ENCODE measurements around the gene VPS35L. TPM values are rescaled to one million over a fixed set of nuclear protein-coding genes. Genes with fewer than 3 reads are reported as not detected.

The VPS35L gene
- total RNA-seq, 1 experiment from 2014 or later: 5.4 TPM

DNA sequence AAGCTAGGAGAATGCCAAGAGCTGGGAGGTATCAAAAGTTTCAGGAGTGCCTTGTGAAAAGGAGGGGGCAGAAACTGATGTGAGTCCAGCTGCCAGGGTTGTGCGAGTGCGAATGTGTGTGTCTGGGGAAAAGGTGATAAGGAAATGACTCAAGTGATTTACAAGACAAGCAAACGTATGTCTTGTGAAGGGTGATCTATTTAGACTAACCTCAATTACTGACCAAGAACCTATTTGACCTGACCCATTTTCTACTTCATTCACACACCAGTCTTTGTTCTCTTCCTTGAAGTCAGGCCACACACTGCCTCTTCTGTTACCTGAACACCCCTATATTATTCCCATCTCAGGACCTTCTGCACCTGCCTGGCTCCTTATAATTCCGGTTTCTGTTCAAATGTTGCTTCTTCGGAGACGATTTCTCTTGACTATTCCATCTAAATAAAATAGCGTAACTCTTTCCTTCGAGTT lies 34.6 kb upstream of the VPS35L start:
- H3K36me3 Mint-ChIP-seq (ENCODE audit: insufficient read depth, unreplicated experiment): peaks cover 15% of the 10 kb centered on the region
- H3K27ac Mint-ChIP-seq (ENCODE audit: unreplicated experiment): peak overlapping the region; percentile 93
- H3K36me3 ChIP-seq (ENCODE audit: control insufficient read depth, insufficient read depth, low read length): no peaks in the 10 kb centered on the region
- BruUV-seq (replicated peaks): TSS peak; percentile 51
- no peaks in the 10 kb centered on the region for H3K9me3 ChIP-seq
- H3K27me3 ChIP-seq (replicated peaks; ENCODE audit: control insufficient read depth, insufficient read depth, low read length): no peaks in the 10 kb centered on the region
- H3K4me1 ChIP-seq: peaks cover 11% of the 10 kb centered on the region; the same call in 1 of the 2 replicates
- TF ChIP-seq, protein P1, sequence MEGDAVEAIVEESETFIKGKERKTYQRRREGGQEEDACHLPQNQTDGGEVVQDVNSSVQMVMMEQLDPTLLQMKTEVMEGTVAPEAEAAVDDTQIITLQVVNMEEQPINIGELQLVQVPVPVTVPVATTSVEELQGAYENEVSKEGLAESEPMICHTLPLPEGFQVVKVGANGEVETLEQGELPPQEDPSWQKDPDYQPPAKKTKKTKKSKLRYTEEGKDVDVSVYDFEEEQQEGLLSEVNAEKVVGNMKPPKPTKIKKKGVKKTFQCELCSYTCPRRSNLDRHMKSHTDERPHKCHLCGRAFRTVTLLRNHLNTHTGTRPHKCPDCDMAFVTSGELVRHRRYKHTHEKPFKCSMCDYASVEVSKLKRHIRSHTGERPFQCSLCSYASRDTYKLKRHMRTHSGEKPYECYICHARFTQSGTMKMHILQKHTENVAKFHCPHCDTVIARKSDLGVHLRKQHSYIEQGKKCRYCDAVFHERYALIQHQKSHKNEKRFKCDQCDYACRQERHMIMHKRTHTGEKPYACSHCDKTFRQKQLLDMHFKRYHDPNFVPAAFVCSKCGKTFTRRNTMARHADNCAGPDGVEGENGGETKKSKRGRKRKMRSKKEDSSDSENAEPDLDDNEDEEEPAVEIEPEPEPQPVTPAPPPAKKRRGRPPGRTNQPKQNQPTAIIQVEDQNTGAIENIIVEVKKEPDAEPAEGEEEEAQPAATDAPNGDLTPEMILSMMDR (IDR thresholded peaks at IDR 0.05; ENCODE audit: insufficient read depth in 1 of 2, low read depth in 1 of 2, low read length in 1 of 2, severe bottlenecking in 1 of 2, unreplicated experiment in 1 of 2): no peak
- H3K4me1 Mint-ChIP-seq (ENCODE audit: low read depth, unreplicated experiment): peaks cover 11% of the 10 kb centered on the region
- peak in 1 of 2 experiments; percentile 45 for DNase-seq
- CTCF ChIA-PET: no interaction called here
- no peaks in the 10 kb centered on the region for H3K9me3 Mint-ChIP-seq (ENCODE audit: unreplicated experiment)
- peak overlapping the region; percentile 82 for H3K4me3 ChIP-seq (ENCODE audit: low read depth, low read length)
- POLR2A ChIA-PET: no interaction called here
- no peaks in the 10 kb centered on the region for H3K27me3 Mint-ChIP-seq (ENCODE audit: insufficient read depth, unreplicated experiment)
- H3K4me3 Mint-ChIP-seq (ENCODE audit: unreplicated experiment): peak overlapping the region; percentile 79
- intact Hi-C loops (cut with micrococcal nuclease; ENCODE audit: unreplicated experiment): no loop called here

DNA sequence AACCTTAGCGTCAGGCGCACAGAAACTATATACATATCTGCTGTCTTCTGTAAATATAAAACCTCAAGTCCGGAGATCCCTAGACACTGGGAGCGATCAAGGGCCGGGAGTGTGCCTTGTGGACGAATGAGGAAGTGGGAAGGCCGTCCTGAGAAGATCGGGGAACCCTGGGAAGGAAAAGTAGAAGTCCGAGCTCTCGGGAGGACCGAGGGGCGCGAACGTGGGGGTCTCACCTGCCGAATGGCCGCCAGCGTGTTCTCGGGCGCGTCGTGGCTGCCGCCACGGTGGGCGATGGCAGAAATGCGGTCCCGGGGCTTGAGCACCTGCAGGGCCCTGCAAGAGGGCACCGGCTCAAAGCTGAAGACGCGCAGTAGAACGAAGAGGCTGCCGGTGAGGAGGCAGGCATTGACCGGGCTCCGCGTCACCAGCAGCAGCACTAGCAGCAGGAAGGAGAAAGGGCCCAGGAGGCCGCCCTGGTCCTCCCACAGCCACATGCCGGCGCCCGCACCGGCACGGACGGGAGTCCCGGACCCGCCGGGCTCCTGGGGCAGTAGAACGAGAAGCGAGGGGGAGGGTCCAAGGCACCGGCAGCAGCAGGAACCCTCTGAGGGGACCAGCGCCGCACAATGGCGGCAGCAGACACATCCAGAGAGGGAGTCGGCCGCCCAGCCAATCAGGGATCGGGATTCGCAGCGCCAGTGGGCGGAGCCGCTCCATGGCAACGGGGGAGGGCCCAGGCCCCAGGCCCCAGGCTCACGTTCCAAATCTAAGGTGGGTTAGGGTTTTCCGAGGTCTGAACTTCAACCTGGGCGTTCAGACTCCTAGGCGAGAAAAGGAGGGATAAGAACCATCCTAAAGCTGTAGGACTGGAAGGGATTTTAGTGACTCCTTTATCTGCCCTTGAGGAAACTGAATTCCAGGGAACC lies 33.8 kb upstream of the VPS35L start, which contains the start of gene GDE1:
GDE1 (minus strand) TSS at position 628 of the 926 bp plus-strand sequence; CDS start at position 494, 134 bp downstream.
- peaks cover 11% of the 10 kb centered on the region; the same call in 1 of the 2 replicates for H3K4me1 ChIP-seq
- H3K4me1 Mint-ChIP-seq (ENCODE audit: low read depth, unreplicated experiment): peaks cover 11% of the 10 kb centered on the region
- no peaks in the 10 kb centered on the region for H3K27me3 Mint-ChIP-seq (ENCODE audit: insufficient read depth, unreplicated experiment)
- H3K36me3 Mint-ChIP-seq (ENCODE audit: insufficient read depth, unreplicated experiment): peaks cover 12% of the 10 kb centered on the region
- CTCF ChIA-PET: interaction anchor here (0.8 kb wide), 1 partner anchor 17 kb away, joined by 3 read pairs; no protein-coding TSS in a partner anchor
- H3K36me3 ChIP-seq (ENCODE audit: control insufficient read depth, insufficient read depth, low read length): no peaks in the 10 kb centered on the region
- H3K9me3 ChIP-seq: no peaks in the 10 kb centered on the region
- H3K27ac Mint-ChIP-seq (ENCODE audit: unreplicated experiment): peak within 1 kb of the TSS; percentile 93
- DNase-seq: peak; percentile 93 to 95
- peak within 1 kb of the TSS; percentile 82 for H3K4me3 ChIP-seq (ENCODE audit: low read depth, low read length)
- POLR2A ChIA-PET: no interaction called here
- no TSS peak for BruUV-seq (replicated peaks)
- peak within 1 kb of the TSS; percentile 79 for H3K4me3 Mint-ChIP-seq (ENCODE audit: unreplicated experiment)
- H3K27me3 ChIP-seq (replicated peaks; ENCODE audit: control insufficient read depth, insufficient read depth, low read length): no peaks in the 10 kb centered on the region
- TF ChIP-seq, protein P1 (IDR thresholded peaks at IDR 0.05; ENCODE audit: insufficient read depth in 1 of 2, low read depth in 1 of 2, low read length in 1 of 2, severe bottlenecking in 1 of 2, unreplicated experiment in 1 of 2): peak in 1 of 2 experiments; percentile 57
- intact Hi-C loops (cut with micrococcal nuclease; ENCODE audit: unreplicated experiment): loop anchor here (2.0 kb wide), 1 partner anchor 731 kb away; the partner anchor contains the start of gene RPS15A
- H3K9me3 Mint-ChIP-seq (ENCODE audit: unreplicated experiment): no peaks in the 10 kb centered on the region

DNA sequence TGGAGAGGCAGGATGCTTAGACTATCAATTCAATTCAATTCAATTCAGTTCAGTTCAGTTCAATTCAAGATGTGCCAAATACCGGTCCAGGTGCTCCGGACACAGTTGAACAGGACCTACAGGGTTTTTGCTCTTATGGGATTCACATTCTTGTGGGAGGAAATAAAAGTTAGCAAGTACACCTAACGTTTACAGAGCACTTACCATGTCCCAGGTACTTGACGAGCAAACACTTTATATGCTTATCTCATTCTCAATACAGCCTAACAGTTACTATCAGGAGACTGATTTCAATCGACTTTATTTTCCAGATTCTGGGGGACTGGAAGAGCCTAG lies 33.1 kb upstream of the VPS35L start:
- H3K27me3 Mint-ChIP-seq (ENCODE audit: insufficient read depth, unreplicated experiment): no peaks in the 10 kb centered on the region
- peak overlapping the region; percentile 82 for H3K4me3 ChIP-seq (ENCODE audit: low read depth, low read length)
- CTCF ChIA-PET: no interaction called here
- intact Hi-C loops (cut with micrococcal nuclease; ENCODE audit: unreplicated experiment): loop anchor here (2.0 kb wide), 1 partner anchor 732 kb away; the partner anchor contains the start of gene RPS15A
- H3K9me3 Mint-ChIP-seq (ENCODE audit: unreplicated experiment): no peaks in the 10 kb centered on the region
- POLR2A ChIA-PET: no interaction called here
- TF ChIP-seq, protein P1 (IDR thresholded peaks at IDR 0.05; ENCODE audit: insufficient read depth in 1 of 2, low read depth in 1 of 2, low read length in 1 of 2, severe bottlenecking in 1 of 2, unreplicated experiment in 1 of 2): no peak
- no peaks in the 10 kb centered on the region for H3K27me3 ChIP-seq (replicated peaks; ENCODE audit: control insufficient read depth, insufficient read depth, low read length)
- H3K9me3 ChIP-seq: no peaks in the 10 kb centered on the region
- peaks cover 12% of the 10 kb centered on the region for H3K36me3 Mint-ChIP-seq (ENCODE audit: insufficient read depth, unreplicated experiment)
- no peak for DNase-seq
- peak overlapping the region; percentile 79 for H3K4me3 Mint-ChIP-seq (ENCODE audit: unreplicated experiment)
- peak overlapping the region; percentile 93 for H3K27ac Mint-ChIP-seq (ENCODE audit: unreplicated experiment)
- H3K4me1 Mint-ChIP-seq (ENCODE audit: low read depth, unreplicated experiment): peaks cover 11% of the 10 kb centered on the region
- H3K36me3 ChIP-seq (ENCODE audit: control insufficient read depth, insufficient read depth, low read length): no peaks in the 10 kb centered on the region
- peaks cover 11% of the 10 kb centered on the region; the same call in 1 of the 2 replicates for H3K4me1 ChIP-seq
- no TSS peak for BruUV-seq (replicated peaks)

Measured in Caco-2 (cell line).